GM19467 (cell line): ENCODE results near the gene CTIF.

ENCODE experiments used
- ATAC-seq: cut with Tn5 transposase; IDR thresholded peaks from one replicate; pipeline ENCODE4 v1.9.1; 2021; ENCODE audit warnings: mild to moderate bottlenecking, moderate library complexity; ENCODE audit not compliant: unreplicated experiment

Gene CTIF

DNA sequence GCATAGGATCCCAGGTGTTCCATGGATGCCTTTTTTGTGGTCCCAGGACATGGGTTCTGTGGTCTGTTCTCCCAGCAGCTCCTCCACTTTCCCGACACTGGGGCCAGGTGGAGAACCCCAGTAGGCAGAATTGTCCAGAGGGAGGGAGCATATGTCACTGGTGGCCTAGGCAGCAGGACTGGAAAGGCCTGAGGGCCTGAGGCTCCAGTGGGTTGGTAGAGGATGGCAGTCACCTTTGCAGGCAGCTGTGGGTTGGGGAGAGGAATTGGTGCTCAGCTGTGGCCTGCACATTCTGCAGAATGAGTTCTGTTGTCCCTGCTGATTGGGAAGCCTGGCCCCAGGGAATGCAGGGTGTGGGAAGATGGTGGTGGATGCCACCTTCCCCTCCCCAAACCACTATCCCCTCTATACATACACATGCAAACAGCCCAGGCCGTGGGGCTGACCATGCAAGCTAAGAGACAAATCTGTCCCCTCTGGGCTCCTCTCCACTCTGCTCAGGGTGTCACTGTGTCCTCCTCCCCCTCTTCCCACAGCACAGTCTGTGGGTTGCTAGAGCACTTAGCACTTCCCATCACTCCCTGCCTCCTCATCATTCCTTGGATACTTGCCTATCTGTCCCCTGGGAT is 11.4 kb downstream of the CTIF start:
- no peak for ATAC-seq

DNA sequence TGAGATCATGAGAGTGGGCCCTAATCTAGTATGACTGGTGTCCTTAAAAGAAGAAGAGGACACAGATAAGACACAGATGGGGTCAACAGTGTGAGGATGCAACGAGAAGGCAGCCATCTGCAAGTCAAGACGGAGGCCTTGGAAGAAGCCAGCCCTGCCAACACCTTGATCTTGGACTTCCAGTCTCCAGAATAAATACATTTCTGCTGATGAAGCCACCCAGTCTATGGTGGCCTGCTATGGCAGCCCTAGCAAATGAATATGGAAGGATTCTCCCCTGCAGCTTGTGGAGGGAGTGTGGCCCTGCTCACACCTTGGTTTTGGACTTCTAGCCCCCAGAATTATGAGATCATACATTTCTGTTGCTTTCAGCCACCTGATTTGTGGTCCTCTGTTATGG is 12.3 kb downstream of the CTIF start:
- no peak for ATAC-seq

DNA sequence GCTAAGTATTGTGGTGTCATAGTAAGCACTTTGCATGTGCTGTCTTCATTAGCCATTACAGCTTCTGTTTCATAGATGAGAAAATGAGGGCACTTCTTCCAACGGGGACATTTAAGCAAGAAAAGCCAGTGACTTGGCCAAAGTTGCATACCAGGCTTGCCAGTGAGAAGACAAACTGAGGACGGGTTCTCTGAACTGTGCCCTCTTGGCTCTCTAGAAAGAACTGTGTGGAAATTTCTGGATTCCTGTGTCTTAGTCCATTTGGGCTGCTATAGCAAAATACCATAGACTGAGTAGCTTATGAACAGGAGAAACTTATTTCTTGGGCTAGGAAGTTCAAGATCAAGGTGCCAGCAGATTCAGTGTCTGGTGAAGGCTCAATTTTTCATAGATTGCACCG is 13.3 kb downstream of the CTIF start:
- ATAC-seq: no peak

DNA sequence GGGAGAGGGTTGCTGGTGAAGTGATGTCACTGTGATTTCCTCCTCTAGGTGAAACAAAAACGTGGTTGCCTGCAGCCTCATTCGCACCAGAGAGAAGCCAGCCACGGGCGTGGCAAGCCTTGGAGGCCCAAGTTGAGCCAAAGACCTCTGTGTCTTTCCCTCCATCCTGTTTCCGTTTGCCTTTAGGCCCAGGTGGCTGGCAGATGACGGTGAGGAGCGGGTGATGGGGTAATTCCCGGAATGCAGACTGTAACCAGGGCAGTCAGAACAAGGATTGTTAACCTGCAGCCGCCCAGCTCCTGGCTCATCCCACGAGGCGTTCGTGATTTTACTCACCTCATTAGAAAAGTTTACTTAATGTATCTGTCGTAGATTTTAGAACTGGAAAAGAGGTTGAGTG is 14.4 kb downstream of the CTIF start:
- no peak for ATAC-seq

DNA sequence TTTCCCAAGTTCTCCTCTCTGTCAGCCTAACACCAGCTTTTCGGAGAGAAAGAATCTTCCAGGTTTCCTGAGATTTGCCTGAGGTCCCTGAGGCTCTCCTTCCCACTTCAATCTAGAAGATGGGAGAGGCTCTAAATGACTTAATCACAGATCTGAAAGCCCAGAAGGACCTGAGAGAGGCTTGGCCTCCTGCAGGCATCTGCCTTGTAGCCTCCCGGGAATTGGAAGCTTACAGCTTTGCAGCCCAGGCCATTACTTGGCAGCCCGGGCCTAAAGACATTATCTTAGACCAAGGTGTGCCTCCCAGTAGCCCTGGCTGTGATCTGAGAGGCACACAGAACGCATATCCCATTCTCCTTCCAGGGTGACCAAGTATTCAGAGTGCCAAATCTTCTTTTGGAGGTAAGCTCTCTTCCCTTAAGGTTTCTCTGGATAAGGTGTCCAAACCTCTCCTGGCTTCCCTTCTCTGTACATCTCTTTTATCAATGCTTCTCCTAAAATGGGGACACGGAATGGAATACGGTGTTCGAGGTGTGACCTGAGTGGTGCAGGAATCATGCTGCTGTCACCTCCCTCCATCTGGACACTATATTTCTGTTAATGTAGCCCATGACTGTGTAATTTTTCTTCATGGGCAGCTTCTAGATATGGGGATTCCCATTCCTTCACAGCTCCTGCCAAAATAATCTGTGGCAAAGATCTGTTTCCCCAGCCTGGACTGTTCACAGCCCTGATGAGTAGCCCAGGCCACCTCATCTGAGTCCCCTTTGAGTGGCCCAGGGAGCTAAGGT is 16.0 kb downstream of the CTIF start:
- ATAC-seq: no peak

DNA sequence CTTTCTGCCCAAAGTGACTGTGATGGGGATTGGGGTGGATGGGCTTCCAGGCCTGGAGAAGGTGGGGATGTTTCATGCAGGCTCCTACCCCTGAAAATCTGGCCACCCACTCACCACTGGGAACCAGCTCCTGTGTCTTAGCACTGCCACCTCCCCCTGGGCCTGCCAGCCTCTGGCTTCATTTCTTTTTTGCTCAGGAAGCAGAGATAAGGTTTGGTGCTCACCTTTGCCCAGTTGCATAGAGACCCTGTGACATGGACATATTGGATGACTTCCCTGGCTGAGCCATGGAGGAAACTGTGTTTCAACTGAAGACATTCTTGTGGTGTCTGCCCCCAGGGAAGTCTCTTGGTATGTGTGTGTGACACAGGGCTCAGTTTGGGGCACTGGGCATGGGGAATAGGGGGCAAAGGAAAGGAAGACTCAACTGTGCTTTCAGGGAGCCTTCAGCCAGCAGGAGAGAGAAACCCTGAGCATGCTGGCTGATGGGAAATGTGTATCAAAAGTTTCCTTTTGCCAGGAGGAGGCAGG is 16.7 kb downstream of the CTIF start:
- ATAC-seq: no peak

DNA sequence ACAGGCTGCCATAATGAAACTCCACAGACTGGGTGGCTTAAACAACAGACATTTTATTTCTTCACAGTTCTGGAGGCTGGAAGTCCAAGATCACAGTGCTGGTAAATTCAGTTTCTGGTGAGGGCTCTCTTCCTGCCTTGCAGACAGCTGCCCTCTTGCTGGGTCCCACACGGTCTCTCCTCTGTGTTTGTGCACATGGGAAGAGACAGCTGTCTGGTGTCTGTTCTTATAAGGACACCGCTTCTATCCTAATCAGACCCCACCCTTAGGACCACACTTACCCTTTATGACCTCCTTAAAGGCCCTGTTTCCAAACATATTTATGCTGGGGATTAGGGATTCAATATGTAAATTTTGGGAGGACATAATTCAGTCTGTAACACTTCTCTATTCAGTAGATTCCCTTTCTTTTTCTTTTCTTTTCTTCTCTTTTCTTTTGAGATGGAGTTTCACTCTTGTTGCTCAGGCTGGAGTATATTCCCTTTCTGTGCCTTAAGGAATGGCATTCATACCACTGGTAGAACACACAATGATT is 18.9 kb downstream of the CTIF start:
- ATAC-seq: no peak

DNA sequence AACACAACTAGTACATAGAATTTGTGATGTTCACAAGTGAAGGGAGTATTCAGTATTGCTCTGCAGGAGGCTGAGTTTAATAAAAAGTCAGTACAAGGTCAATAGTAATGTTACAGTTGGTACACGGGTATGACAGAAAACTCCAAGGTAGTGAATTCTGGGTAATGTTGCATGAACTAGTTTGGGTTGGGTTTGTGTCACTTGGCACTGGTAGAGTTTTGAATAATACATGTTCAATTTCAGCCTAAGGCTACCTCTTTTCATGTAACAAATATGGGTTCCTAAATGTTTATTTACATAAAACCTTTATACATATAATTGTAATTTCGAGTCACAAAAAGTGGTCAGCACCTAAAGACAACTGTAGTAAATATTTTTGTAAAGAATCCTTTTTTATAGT is 19.4 kb downstream of the CTIF start:
- no peak for ATAC-seq

DNA sequence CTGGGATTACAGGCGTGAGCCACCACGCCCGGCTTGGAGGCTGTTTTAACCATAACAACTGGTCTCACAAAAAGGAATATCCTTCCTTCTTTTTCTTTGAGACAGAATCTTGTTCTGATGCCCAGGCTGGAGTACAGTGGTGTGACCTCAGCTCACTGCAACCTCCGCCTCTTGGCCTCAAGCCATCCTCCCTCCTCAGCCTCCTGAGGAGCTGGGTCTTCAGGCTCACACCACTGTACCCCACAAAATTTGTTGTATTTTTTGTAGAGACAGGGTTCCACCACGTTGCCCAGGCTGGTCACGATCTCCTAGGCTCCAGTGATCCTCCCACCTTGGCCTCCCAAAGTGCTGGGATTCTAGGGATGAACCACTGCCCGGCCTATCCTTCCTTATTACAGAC is 21.7 kb downstream of the CTIF start:
- ATAC-seq: no peak

DNA sequence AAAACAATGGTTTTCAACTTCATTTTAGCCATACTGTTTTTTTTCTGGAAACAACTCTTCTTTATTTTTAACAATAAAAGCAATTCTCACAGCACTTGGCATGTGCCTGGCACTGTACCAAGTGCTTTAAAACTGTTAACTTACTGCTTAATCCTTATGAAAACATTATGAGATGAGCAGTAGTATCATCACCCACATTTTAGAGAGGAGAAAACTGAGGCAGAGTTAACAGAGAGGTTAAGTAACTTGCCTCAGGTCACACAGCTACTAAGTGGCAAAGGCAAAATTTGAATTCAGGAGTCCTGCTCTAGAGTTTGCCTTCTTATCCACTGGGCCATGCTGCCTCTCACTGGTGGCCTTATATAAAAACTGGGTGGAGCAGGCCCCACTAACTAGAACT is 23.2 kb downstream of the CTIF start:
- ATAC-seq: no peak

DNA sequence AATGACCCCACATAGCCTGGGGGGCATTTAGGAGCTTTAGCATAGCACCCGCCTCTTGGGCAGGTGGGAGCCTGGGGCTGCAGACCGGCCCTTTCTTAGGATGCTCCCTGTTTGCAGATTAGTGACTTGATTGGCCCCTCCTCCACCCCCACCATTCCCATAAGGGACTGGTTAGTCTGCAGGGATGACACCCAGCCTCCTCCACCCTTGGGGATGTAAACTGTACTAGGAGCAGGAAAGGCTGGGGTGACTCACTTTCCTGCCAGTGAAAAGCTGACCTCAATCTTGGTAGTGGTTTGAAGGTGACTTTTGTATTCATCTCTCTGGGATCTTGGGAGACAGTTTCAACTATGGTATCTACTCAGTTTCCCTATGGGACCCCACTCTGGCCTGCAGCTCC is 24.2 kb downstream of the CTIF start:
- ATAC-seq: no peak

DNA sequence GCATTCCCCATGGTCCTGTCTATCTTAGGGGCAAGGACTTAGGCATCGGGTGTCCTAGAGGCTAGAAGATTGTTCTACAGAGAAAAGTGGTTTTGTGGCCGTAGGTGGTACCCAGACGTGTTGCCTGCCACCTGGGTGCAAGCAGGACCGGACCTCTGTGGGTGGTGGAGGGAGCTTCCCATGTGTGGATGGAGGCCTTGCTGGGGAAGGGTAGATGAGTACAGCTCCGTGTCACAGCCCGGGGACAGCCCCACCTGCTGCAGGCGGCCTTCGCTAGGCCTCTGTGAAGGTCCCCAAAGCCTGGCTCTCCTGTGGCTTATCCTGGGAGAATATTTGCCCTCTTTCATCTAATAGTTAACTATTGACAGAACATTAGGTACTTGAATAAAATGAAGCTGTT is 25.3 kb downstream of the CTIF start:
- ATAC-seq: no peak

DNA sequence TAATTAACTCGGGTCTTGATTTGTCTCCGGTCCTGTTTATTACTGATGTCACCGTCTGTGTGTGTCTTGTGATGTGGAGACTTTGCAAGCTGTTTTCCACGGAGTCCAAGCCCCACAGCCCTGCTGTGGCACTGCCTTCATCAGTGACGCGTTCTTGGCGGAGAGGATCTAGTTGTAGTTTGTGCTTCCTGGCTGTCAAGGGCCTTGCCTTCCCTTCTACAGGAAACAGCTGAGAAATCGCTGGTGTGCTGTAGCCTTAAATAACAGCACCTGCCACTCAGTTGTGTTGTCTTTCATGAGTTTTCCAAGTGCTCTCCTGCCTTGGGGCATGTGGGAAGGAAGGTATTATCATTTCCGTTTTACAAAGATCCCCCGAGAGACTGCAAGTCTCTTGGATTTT is 26.3 kb downstream of the CTIF start:
- no peak for ATAC-seq

DNA sequence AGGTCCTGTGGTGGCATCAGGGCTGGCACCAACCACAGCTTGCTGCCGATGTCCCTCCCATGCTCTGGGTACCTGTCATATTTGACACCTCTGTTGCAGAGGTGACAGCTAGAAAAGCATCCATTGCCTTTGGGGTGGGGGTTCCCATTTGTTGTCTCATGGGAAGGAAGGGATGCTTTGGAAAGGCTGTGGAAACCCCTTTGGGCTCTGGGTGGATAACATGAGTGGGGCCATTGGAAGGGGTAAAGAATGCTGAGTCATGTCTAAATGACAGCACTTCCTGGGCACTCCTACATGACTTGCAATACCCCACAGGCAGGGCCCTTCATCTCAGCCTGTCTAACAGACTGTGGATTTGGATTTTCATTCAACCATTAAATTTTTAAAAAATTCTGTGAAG is 27.8 kb downstream of the CTIF start:
- ATAC-seq: no peak

DNA sequence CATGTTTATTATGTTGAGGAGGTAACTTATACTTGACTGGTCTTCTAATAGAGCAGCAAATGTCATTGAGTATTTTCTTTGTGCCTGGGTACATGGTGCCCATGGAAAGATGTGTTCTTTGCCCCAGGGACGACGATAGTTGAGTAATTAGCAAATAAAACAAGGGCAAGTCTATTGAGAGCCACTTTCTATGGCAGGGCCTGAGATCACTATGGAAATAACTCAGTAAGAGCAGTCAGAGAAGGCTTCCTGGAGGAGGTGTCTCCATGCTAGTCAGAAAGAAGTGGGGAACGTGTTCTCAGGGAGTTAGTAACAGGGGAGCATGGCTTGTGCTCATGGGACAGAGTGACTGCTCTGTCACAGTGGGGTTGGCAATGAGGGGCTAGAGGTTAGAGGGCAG is 28.6 kb downstream of the CTIF start:
- no peak for ATAC-seq

DNA sequence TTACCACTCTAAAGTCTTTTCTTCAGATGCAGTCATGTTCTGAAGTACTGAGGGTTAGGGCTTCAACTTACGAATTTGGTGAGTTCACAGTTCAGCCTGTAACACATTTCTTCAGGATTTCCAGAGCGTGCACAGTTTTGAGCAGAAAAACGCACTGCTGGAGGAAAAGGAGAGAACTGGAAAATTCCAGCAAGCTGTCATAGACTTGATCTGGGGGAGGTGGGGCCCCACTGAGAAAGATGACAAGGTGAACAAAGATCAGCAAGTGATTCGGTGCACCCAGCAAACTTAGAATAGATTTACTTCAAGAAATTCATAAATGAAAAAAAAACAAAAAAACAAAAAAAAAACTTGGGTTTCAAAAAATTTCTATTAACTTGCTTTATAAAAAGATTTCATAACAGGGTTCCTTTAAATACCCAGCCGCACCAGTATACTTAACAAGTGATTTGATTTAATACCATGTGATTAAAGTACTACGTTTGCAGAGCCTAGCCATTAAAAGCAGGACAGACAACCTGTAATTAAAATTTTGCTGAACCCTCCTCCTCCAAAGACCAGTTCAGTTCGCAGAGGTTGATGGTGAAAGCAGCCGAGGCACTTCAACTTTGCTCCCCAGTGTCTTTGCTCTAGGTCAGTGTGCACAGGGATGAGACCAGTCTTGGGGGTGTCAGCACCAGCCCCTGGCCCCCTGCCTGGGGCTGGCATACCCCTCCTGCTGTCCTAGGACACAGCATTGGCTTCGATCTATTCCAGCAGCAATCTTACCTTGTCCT is 30.5 kb downstream of the CTIF start:
- ATAC-seq: no peak

DNA sequence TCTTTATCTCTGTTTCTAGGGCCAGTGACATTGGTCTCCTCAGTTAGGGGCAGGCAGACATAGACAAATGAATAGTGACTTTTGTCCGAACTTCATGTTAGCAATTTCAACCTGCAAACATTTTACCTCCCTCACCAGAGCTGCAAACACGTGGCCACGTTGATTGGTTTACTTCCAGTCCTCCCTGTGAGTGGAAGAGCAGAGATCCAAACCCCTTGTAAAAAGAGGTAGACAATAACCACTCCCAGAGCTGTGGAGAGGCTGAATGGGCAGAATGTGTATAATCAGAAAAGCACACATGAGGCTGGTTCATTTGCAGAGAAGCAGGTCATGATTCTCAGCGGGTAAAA is 31.1 kb downstream of the CTIF start:
- ATAC-seq: no peak

DNA sequence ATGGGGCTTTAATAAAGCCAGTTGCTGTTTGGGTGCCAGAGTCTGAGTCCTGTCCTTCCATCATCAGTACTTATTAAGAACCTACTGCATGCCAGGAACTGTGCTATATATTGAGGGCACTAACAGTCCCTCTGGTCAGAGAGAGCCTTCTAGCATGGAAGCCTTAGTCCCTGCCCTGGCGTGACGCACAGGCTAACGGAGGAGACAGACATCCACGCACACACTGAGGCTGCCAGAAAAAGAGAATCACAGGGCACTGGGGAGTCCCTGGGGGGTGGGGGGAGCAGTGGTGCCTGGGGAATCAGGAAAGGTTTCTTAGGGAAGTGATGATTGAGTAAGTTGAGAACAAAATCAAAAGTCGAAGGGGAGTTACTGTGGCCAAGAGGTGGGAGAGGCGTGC is 31.5 kb downstream of the CTIF start:
- no peak for ATAC-seq

DNA sequence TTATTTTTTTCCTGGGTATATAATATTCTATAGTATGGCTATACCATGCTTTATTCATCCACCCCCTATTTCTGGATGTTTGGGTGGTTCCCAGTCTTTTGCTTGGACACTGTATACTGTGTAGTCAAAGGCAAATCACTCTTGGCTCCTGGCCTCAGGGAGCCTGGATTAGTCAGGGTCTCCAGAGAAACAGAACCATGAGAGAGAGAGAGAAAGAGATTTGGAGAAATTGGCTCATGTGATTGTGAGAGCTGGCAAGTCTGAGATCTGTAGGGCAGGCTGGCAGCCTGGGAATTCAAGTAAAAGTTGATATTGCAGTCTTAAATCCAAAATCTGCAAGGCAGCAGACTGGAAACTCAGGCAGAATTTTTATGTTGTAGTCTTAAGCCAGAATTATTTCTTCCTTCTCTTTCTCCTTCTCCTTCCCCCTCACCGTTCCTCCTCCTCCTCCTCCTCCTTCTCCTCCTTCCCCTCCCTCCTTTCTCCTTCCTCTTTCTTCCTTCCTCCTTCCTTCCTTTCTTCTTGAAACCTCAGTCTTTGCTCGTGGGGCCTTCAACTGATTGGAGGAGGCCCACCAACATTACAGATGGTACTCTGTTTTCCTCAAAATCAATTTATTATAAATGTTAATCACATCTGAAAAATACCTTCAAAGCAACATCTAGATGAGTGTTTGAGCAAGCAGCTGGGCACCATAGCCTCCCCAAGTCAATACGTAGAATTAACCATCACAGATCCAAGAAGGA is 33.0 kb downstream of the CTIF start:
- no peak for ATAC-seq

DNA sequence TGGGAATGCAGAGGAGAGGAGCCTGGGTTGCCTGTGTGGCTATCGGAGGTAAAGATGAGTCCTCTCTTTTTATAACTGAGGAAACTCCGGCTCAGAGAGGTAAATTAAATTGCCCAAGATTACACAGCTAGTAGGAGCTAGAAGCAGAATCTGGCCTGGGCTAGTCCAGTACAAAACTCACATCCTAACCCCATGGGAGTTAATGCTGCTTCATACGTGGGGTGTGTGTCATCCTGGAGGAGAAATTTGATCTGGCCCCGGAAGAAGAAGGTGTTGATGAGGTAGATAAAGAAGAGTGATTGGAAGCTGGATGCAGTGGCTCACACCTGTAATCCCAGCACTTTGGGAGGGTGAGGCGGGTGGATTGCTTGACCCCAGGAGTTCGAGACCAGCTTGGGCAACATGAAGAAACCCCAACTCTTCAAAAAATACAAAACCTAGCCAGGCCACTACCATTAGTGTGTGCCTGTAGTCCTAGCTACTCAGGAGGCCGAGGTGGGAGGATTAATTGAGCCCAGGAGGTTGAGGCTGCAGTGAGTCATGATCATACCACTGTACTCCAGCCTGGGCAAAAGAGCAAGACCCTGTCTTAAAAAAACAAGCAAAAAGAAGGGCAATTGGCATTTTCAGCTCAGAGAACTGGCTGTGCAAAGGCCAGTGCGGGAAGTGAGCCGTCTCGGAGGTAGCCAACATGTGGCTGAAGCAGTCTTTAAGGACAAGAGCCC is 33.7 kb downstream of the CTIF start:
- ATAC-seq: no peak
